Measurements from ENCODE around the gene SHB. TPM values are rescaled to one million over a fixed set of nuclear protein-coding genes. Genes with fewer than 3 reads are reported as not detected.

SHB gene
- total and polyA plus RNA-seq, 2 donors (not counting 1 experiment from before 2014, with no cell fraction given) = 9.9 to 13.9 TPM

DNA sequence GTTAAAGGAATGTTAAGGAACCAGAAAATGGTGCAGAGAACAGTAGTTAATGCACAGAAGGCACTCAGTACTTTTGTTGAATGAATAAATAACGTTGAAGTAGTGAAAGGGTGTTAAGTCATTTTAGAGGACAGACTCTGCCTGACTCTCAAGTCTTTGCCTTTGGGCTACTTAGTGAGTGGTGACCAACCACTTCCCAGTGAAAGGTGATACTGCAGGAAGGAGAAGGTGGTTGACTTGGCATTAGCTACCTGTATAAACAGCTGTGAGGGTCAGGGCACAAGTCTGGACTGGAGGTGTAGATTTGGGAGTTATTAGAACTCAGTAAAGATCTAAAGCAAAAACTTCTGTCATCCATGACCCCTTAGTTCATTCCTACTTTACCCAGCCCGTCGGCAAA is 4.9 kb upstream of the SHB start:
- H4K20me1 ChIP-seq (ENCODE audit: control insufficient read depth, extremely low read depth, insufficient read depth, low read length) = no peaks in the 10 kb centered on the region
- no peak overlapping the region for H3K9ac ChIP-seq (ENCODE audit: insufficient read depth, low read length)
- H3K27ac ChIP-seq (ENCODE audit: insufficient read depth, low read length) = no peak overlapping the region
- no peaks in the 10 kb centered on the region for H3K27me3 ChIP-seq (ENCODE audit: control insufficient read depth, insufficient read depth, low read length)
- no peak for DNase-seq (ENCODE audit: low read depth in 2 of 2)
- H3K36me3 ChIP-seq (ENCODE audit: control insufficient read depth, insufficient read depth, low read length) = no peaks in the 10 kb centered on the region
- H3K79me2 ChIP-seq (ENCODE audit: control insufficient read depth, insufficient read depth, low read length) = no peaks in the 10 kb centered on the region
- H3K4me1 ChIP-seq (ENCODE audit: control insufficient read depth, extremely low read depth, insufficient read depth, low read length) = peaks cover 10% of the 10 kb centered on the region
- H3K9me3 ChIP-seq (ENCODE audit: control insufficient read depth, insufficient read depth, low read depth, low read length) = no peaks in the 10 kb centered on the region
- H3K4me2 ChIP-seq (ENCODE audit: extremely low read depth, insufficient read depth, low read length) = peak overlapping the region; percentile 27
- no peak overlapping the region for H2AFZ ChIP-seq (ENCODE audit: low read length)
- TF ChIP-seq EZH2 (IDR thresholded peaks at IDR 0.05; ENCODE audit: low read length, missing control alignments) = no peak
- TF ChIP-seq, protein P1, sequence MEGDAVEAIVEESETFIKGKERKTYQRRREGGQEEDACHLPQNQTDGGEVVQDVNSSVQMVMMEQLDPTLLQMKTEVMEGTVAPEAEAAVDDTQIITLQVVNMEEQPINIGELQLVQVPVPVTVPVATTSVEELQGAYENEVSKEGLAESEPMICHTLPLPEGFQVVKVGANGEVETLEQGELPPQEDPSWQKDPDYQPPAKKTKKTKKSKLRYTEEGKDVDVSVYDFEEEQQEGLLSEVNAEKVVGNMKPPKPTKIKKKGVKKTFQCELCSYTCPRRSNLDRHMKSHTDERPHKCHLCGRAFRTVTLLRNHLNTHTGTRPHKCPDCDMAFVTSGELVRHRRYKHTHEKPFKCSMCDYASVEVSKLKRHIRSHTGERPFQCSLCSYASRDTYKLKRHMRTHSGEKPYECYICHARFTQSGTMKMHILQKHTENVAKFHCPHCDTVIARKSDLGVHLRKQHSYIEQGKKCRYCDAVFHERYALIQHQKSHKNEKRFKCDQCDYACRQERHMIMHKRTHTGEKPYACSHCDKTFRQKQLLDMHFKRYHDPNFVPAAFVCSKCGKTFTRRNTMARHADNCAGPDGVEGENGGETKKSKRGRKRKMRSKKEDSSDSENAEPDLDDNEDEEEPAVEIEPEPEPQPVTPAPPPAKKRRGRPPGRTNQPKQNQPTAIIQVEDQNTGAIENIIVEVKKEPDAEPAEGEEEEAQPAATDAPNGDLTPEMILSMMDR (conservative IDR thresholded peaks at IDR 0.05 in 1 of 2, IDR thresholded peaks at IDR 0.05 in 1 of 2; ENCODE audit: low read depth in 1 of 2, low read length in 2 of 2) = no peak
- no peak overlapping the region for H3K4me3 ChIP-seq (replicated peaks in 1 of 4; ENCODE audit: control extremely low read depth in 1 of 4, insufficient read depth in 1 of 4, low read depth in 3 of 4, low read length in 4 of 4)

DNA sequence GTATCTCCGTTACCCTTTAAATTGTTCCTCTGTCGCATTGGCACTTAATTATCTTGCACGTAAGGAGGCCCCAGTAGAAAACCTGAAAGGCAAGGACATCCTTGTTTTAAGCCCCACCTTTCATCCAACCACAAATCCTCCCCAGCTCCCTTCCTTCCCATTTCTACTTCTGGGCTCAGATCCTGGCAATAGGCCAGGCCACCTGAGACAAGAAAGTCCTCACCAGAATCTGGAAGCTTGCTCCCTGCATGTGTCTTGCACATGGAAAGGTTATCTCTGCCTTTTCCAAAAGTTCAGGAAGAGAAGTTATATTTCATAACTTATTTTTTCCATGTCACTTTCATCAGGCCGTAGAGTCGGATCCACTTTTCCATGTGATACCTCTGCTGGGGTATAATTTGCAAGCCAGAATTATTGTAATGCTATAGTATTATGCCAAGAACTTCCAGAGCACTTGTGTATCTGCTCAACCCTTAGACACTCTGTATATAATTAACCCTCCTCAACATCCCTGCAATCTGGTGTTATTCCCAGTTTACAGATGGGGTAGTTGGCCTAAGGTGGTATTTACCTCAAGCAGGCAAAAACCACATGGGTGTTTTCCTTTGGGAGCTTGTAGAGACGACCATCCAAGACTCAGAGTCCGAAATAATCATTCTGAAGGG is 2.6 kb upstream of the SHB start:
- DNase-seq (ENCODE audit: low read depth in 2 of 2) = no peak
- Histone ChIP-seq H2AFZ (ENCODE audit: low read length) (no peak overlapping the region), H3K4me3 (replicated peaks in 1 of 4; ENCODE audit: control extremely low read depth in 1 of 4, insufficient read depth in 1 of 4, low read depth in 3 of 4, low read length in 4 of 4) (no peak overlapping the region), H3K36me3 (ENCODE audit: control insufficient read depth, insufficient read depth, low read length) (no peaks in the 10 kb centered on the region), H4K20me1 (ENCODE audit: control insufficient read depth, extremely low read depth, insufficient read depth, low read length) (no peaks in the 10 kb centered on the region), H3K4me2 (ENCODE audit: extremely low read depth, insufficient read depth, low read length) (no peak overlapping the region), H3K27ac (ENCODE audit: insufficient read depth, low read length) (no peak overlapping the region), H3K9me3 (ENCODE audit: control insufficient read depth, insufficient read depth, low read depth, low read length) (no peaks in the 10 kb centered on the region), H3K4me1 (ENCODE audit: control insufficient read depth, extremely low read depth, insufficient read depth, low read length) (peaks cover 10% of the 10 kb centered on the region), H3K79me2 (ENCODE audit: control insufficient read depth, insufficient read depth, low read length) (peaks cover 21% of the 10 kb centered on the region), H3K9ac (ENCODE audit: insufficient read depth, low read length) (no peak overlapping the region), H3K27me3 (ENCODE audit: control insufficient read depth, insufficient read depth, low read length) (no peaks in the 10 kb centered on the region)
- TF ChIP-seq, protein P1 (conservative IDR thresholded peaks at IDR 0.05 in 1 of 2, IDR thresholded peaks at IDR 0.05 in 1 of 2; ENCODE audit: low read depth in 1 of 2, low read length in 2 of 2) = no peak
- TF ChIP-seq EZH2 (IDR thresholded peaks at IDR 0.05; ENCODE audit: low read length, missing control alignments) = no peak

DNA sequence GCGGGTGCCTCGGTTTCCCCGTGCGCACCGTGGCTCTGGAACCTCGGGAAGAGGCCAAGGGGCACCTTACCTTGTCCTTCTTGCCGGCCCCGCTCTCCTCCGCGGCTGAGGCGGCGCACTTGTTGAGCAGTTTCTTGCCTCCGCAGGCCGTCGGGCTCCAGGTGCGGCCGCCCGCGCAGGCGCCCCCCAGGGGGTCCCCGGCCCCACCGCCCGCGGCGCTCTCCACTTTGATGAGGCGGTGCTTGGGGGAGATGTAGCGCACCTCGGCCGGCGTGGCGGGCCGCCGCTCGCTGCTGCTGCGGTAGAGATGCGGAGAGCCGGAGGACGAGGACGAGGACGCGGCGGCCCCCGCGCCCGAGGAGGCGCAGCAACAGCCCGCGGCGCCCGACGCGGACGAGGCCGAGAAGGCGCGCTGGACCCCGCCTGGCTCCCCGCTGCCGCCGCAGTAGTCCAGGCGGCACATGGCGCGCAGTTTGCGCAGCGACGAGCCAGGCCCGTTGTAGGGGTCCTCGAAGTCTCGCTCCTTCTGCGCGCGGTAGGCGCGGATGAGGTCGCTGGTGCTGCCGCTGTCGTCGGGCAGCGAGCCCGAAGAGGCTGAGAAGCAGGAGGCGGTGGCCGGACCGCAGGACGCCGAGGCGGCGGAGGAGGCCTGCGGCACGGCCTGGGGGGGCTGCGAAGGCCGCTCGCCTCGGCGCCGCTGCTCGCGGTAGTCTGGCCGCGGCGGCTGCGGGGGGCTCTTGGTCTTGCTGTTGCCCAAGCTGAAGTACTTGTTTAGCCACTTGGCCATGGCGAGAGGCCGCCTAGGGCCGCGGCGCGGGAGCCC is 957 bp downstream of the SHB start:
- peak in 1 of 2 donors; percentile 14 for DNase-seq (ENCODE audit: low read depth in 2 of 2)
- Histone ChIP-seq H2AFZ (ENCODE audit: low read length) (no peak overlapping the region), H3K4me1 (ENCODE audit: control insufficient read depth, extremely low read depth, insufficient read depth, low read length) (peaks cover 15% of the 10 kb centered on the region)

More for the DNA sequence above, 957 bp downstream of the SHB start:
- peaks cover 56% of the 10 kb centered on the region for H3K79me2 ChIP-seq (ENCODE audit: control insufficient read depth, insufficient read depth, low read length)
- H3K9me3 ChIP-seq (ENCODE audit: control insufficient read depth, insufficient read depth, low read depth, low read length) = no peaks in the 10 kb centered on the region
- H3K36me3 ChIP-seq (ENCODE audit: control insufficient read depth, insufficient read depth, low read length) = no peaks in the 10 kb centered on the region
- H3K9ac ChIP-seq (ENCODE audit: insufficient read depth, low read length) = peak overlapping the region; percentile 87
- peak overlapping the region; percentile 59 to 88 (median 76) for H3K4me3 ChIP-seq (replicated peaks in 1 of 4; ENCODE audit: control extremely low read depth in 1 of 4, insufficient read depth in 1 of 4, low read depth in 3 of 4, low read length in 4 of 4)
- TF ChIP-seq, protein P1 (conservative IDR thresholded peaks at IDR 0.05 in 1 of 2, IDR thresholded peaks at IDR 0.05 in 1 of 2; ENCODE audit: low read depth in 1 of 2, low read length in 2 of 2) = no peak
- no peak for TF ChIP-seq EZH2 (IDR thresholded peaks at IDR 0.05; ENCODE audit: low read length, missing control alignments)
- H4K20me1 ChIP-seq (ENCODE audit: control insufficient read depth, extremely low read depth, insufficient read depth, low read length) = peaks cover 2% of the 10 kb centered on the region
- H3K27ac ChIP-seq (ENCODE audit: insufficient read depth, low read length) = peak overlapping the region; percentile 79
- peak overlapping the region; percentile 33 for H3K4me2 ChIP-seq (ENCODE audit: extremely low read depth, insufficient read depth, low read length)
- H3K27me3 ChIP-seq (ENCODE audit: control insufficient read depth, insufficient read depth, low read length) = no peaks in the 10 kb centered on the region
